SK-N-SH (cell line): ENCODE measurements around the gene FLT1.

Source experiments
- CTCF ChIP-seq: fragments of 200-600 bp; sonication (generic); IDR thresholded peaks from 2 replicates; pipeline ENCODE4 v1.6.1; 2017; ENCODE audit warnings: antibody characterized with exemption, mild to moderate bottlenecking, moderate library complexity
- EZH2phosphoT487 ChIP-seq: fragments of 200-600 bp; sonication (generic); IDR thresholded peaks from 2 replicates; pipeline ENCODE4 v1.6.1; 2017; ENCODE audit warnings: low read depth, mixed run types, mild to moderate bottlenecking, antibody characterized with exemption, moderate library complexity, borderline replicate concordance
- FOXJ3 ChIP-seq: sonication (generic); formaldehyde crosslinking; IDR thresholded peaks from 2 replicates; pipeline ENCODE4 v1.5.1; 2020; ENCODE audit warnings: mild to moderate bottlenecking, missing genetic modification reagents
- GATA2 ChIP-seq: sonication (generic); formaldehyde crosslinking; IDR thresholded peaks from 2 replicates; pipeline ENCODE4 v1.5.0; 2020; ENCODE audit warnings: mild to moderate bottlenecking, missing genetic modification reagents
- NFIC ChIP-seq: IDR thresholded peaks from 2 replicates; pipeline ENCODE4 v1.4.0; 2012; ENCODE audit warnings: borderline replicate concordance
- RAD21 ChIP-seq: IDR thresholded peaks from 2 replicates; pipeline ENCODE4 v1.6.1; 2012; ENCODE audit warnings: mild to moderate bottlenecking, low read length
- RFX5 ChIP-seq: IDR thresholded peaks from 2 replicates; pipeline ENCODE4 v1.6.1; 2012; ENCODE audit warnings: mild to moderate bottlenecking, improper control_type of control experiment, low read length
- SIN3A ChIP-seq: IDR thresholded peaks from 2 replicates; pipeline ENCODE4 v1.6.1; 2012; ENCODE audit warnings: low read depth, mild to moderate bottlenecking, low read length, moderate library complexity, borderline replicate concordance
- TCF12 ChIP-seq: IDR thresholded peaks from 2 replicates; pipeline ENCODE4 v1.4.0; 2012
- ZBTB33 ChIP-seq: IDR thresholded peaks from 2 replicates; pipeline ENCODE4 v1.4.0; 2012; ENCODE audit warnings: low read depth, borderline replicate concordance
- TF ChIP-seq, protein P1 (sequence below): fragments of 150-350 bp; IDR thresholded peaks from 2 replicates; pipeline ENCODE4 v1.6.1; 2017; ENCODE audit warnings: antibody characterized with exemption, low read length, low read depth, borderline replicate concordance

GRCh38 chr13:28490061-28490460 lies 4.9 kb downstream of the FLT1 start:
- TF ChIP-seq RFX5: no peak
- TF ChIP-seq, protein P1, sequence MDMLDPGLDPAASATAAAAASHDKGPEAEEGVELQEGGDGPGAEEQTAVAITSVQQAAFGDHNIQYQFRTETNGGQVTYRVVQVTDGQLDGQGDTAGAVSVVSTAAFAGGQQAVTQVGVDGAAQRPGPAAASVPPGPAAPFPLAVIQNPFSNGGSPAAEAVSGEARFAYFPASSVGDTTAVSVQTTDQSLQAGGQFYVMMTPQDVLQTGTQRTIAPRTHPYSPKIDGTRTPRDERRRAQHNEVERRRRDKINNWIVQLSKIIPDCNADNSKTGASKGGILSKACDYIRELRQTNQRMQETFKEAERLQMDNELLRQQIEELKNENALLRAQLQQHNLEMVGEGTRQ: no peak
- no peak for TF ChIP-seq GATA2 (CRISPR knock-in tag)
- TF ChIP-seq EZH2phosphoT487: no peak
- TF ChIP-seq TCF12: no peak
- no peak for TF ChIP-seq NFIC
- no peak for TF ChIP-seq RAD21
- no peak for TF ChIP-seq CTCF
- TF ChIP-seq SIN3A: no peak
- TF ChIP-seq FOXJ3 (CRISPR knock-in tag): no peak
- TF ChIP-seq ZBTB33: no peak
